K562 (cell line): ENCODE results near the gene ZNF780B. TPM values are rescaled to one million over a fixed set of nuclear protein-coding genes. Genes with fewer than 3 reads are reported as not detected.
A peak's percentile ranks its signal among the peaks of the same experiment; 100 is the strongest.

Experiments used
- CBX8 ChIP-seq: fragments of 200-600 bp; sonication (generic); IDR thresholded peaks from 2 replicates; pipeline ENCODE4 v1.6.1; 2012; ENCODE audit warnings: borderline replicate concordance, mixed run types, low read depth, mild to moderate bottlenecking, moderate library complexity, mixed read lengths, low read length, control low read depth, inconsistent platforms; ENCODE audit not compliant: poor library complexity, severe bottlenecking; ENCODE audit errors: extremely low read depth
- CREM ChIP-seq: IDR thresholded peaks from 2 replicates; pipeline ENCODE4 v1.6.1; 2014; ENCODE audit warnings: antibody characterized with exemption, low read depth
- FOSL1 ChIP-seq: fragments of 200-800 bp; sonication (Bioruptor generic); conservative IDR thresholded peaks from 2 replicates; pipeline ENCODE4 v1.6.1; 2016; ENCODE audit warnings: missing genetic modification characterization, missing compliant biosample characterization
- GTF2E2 ChIP-seq: fragments of 200-800 bp; sonication (Bioruptor generic); IDR thresholded peaks from 2 replicates; pipeline ENCODE4 v1.6.1; 2016; ENCODE audit warnings: missing genetic modification characterization, missing compliant biosample characterization
- MAFK ChIP-seq: IDR thresholded peaks from 2 replicates; pipeline ENCODE4 v1.6.1; 2011; ENCODE audit warnings: low read length, improper control_type of control experiment
- MEF2A ChIP-seq: IDR thresholded peaks from 2 replicates; pipeline ENCODE4 v1.6.1; 2011; ENCODE audit warnings: low read depth, mild to moderate bottlenecking, low read length, moderate library complexity; ENCODE audit not compliant: control insufficient read depth
- MTA2 ChIP-seq: fragments of 450-650 bp; IDR thresholded peaks from 2 replicates; pipeline ENCODE4 v1.6.1; 2016; ENCODE audit warnings: low read depth
- NBN ChIP-seq: fragments of 450-650 bp; IDR thresholded peaks from 2 replicates; pipeline ENCODE4 v1.6.1; 2016; ENCODE audit warnings: low read depth, mild to moderate bottlenecking
- SRSF1 ChIP-seq: fragments of 200-400 bp; formaldehyde crosslinking; IDR thresholded peaks from 2 replicates; pipeline ENCODE4 v1.6.1; 2017; ENCODE audit warnings: mild to moderate bottlenecking, low read depth, low read length, moderate library complexity
- STAG1 ChIP-seq: sonication (generic); formaldehyde crosslinking; IDR thresholded peaks from 2 replicates; pipeline ENCODE4 v1.5.0; 2020; ENCODE audit warnings: missing genetic modification reagents, borderline replicate concordance
- TCFL5 ChIP-seq: fragments of 250-450 bp; sonication (Bioruptor Pico); conservative IDR thresholded peaks from 2 replicates; pipeline ENCODE4 v1.6.1; 2021; ENCODE audit warnings: mild to moderate bottlenecking, moderate library complexity, matching md5 sums
- TSC22D4 ChIP-seq: fragments of 450-650 bp; IDR thresholded peaks from 2 replicates; pipeline ENCODE4 v1.6.1; 2016; ENCODE audit warnings: missing genetic modification characterization, missing biosample characterization, control low read depth
- ZFP36 ChIP-seq: fragments of 150-350 bp; IDR thresholded peaks from 2 replicates; pipeline ENCODE4 v1.6.1; 2018; ENCODE audit warnings: low read length, low read depth; ENCODE audit not compliant: partially characterized antibody
- ZNF134 ChIP-seq: fragments of 250-450 bp; sonication (Bioruptor Pico); conservative IDR thresholded peaks from 2 replicates; pipeline ENCODE4 v1.4.0; 2020
- ZNF707 ChIP-seq: fragments of 250-450 bp; sonication (Bioruptor Pico); conservative IDR thresholded peaks from 2 replicates; pipeline ENCODE4 v1.8.0; 2022; ENCODE audit warnings: inconsistent platforms, mild to moderate bottlenecking, moderate library complexity
- polyA plus RNA-seq, 8 experiments: library from polyadenylated mRNA; depleted of rRNA in 4 of 8; stranded (reverse) in 5 of 8; unstranded in 3 of 8; fragments of >200 nt; fragmentation: Nextera tagmentation in 2 of 8; fragmentation: Illumina TruSeq in 1 of 8; extraction: Ambion mirVana in 2 of 8; extraction: Trizol in 1 of 8; gene quantifications; 2 replicates each; pipeline versions ENCODE4 v1.2.1 to v1.2.3, GENCODE V29; 2011 to 2014; ENCODE audit warnings: inconsistent platforms in 1 of 8, missing spikeins in 1 of 8
- total RNA-seq, 7 experiments: library from RNA; depleted of rRNA in 6 of 7; stranded (reverse); fragments of >200 nt in 6 of 7; fragmentation: Illumina TruSeq in 2 of 7; extraction: Trizol in 2 of 7; gene quantifications; 2 replicates each; pipeline versions ENCODE4 v1.2.1 to v1.2.3, GENCODE V29; 2011 to 2021; ENCODE audit warnings: low replicate concordance in 1 of 7
- TF ChIP-seq, protein P1 (sequence below): sonication (generic); formaldehyde crosslinking; IDR thresholded peaks from 2 replicates; pipeline ENCODE4 v1.8.0; 2022; ENCODE audit warnings: mild to moderate bottlenecking, missing genetic modification reagents, borderline replicate concordance
- TF ChIP-seq, protein P2 (sequence below), 2 experiments: fragments of 150-350 bp in 1 of 2; IDR thresholded peaks; 2 replicates each; pipeline ENCODE4 v1.6.1; 2012 to 2016; ENCODE audit warnings: low read depth in 2 of 2, low read length in 2 of 2, mild to moderate bottlenecking in 1 of 2, moderate library complexity in 1 of 2
- TF ChIP-seq, protein P3 (sequence below): sonication (generic); formaldehyde crosslinking; IDR thresholded peaks from 2 replicates; pipeline ENCODE4 v1.8.0; 2022; ENCODE audit warnings: missing genetic modification reagents, mild to moderate bottlenecking, borderline replicate concordance
- TF ChIP-seq, protein P4 (sequence below), 3 experiments: fragments of 200-800 bp in 1 of 3; sonication (Bioruptor generic) in 1 of 3; sonication (generic) in 1 of 3; formaldehyde crosslinking in 1 of 3; IDR thresholded peaks; 2 replicates each; pipeline versions ENCODE4 v1.6.1 to v1.8.0; 2016 to 2022; ENCODE audit warnings: mild to moderate bottlenecking in 2 of 3, missing compliant biosample characterization in 2 of 3, missing genetic modification characterization in 2 of 3, missing genetic modification reagents in 1 of 3

Gene ZNF780B
- total and polyA plus RNA-seq, 9 of the 15 experiments (the other 6 are each of a cell fraction or from before 2014, with no cell fraction given): 3.9 to 18.4 (median 8.8) TPM

DNA sequence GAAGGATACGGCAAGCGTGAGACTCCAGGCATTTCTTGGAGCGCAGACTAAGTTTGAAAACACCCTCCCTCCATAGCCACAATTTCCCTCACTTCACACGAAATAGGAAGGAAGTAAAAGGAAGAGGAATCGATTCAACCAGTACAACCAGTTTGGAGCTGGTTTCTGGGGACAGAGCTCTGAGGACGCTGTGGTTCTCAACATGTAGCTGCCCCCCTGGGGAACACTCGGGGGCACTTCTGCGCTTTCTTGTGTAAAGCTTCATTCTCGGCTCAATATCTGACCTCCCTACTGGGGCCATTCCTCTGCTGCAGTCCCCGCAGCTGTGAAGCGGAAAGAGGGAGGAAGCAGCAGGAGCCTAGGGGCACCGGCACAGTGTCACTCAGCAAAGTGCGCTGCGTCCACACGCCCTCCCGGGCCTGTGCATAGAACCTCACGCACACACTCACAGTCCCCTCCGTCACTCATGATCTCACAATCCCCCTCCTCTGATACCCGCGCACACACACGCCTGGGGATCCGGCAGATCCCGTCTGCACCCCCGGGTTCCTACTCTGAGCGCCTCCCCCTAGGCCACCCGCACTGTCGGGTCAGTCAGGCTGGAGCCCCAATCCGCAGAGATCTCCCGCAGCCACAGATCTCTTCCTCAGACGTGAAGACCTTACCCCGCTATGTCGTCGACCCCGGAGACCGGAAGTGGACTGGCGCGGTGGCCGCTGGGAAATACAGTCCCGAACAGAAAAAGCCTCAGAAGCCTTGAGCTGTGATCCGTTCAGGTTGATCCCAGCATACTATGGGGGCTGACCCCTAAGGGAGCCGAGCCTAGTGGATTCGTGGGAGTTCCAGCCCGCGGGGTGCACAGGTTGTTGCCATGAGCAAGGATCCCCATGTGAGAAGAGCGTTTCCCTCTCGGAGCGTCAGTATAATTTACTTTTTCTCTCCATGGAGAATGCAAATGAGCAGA lies 34.5 kb upstream of the ZNF780B start, which contains the start of gene ZNF780A (continued):
- TF ChIP-seq STAG1 (CRISPR knock-in tag): no peak
- TF ChIP-seq MAFK: no peak
- TF ChIP-seq, protein P1, sequence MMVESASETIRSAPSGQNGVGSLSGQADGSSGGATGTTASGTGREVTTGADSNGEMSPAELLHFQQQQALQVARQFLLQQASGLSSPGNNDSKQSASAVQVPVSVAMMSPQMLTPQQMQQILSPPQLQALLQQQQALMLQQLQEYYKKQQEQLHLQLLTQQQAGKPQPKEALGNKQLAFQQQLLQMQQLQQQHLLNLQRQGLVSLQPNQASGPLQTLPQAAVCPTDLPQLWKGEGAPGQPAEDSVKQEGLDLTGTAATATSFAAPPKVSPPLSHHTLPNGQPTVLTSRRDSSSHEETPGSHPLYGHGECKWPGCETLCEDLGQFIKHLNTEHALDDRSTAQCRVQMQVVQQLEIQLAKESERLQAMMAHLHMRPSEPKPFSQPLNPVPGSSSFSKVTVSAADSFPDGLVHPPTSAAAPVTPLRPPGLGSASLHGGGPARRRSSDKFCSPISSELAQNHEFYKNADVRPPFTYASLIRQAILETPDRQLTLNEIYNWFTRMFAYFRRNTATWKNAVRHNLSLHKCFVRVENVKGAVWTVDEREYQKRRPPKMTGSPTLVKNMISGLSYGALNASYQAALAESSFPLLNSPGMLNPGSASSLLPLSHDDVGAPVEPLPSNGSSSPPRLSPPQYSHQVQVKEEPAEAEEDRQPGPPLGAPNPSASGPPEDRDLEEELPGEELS: no peak; the same call in 1 of the 2 replicates
- TF ChIP-seq MTA2: no peak
- TF ChIP-seq CREM: peak; percentile 79
- TF ChIP-seq, protein P2, sequence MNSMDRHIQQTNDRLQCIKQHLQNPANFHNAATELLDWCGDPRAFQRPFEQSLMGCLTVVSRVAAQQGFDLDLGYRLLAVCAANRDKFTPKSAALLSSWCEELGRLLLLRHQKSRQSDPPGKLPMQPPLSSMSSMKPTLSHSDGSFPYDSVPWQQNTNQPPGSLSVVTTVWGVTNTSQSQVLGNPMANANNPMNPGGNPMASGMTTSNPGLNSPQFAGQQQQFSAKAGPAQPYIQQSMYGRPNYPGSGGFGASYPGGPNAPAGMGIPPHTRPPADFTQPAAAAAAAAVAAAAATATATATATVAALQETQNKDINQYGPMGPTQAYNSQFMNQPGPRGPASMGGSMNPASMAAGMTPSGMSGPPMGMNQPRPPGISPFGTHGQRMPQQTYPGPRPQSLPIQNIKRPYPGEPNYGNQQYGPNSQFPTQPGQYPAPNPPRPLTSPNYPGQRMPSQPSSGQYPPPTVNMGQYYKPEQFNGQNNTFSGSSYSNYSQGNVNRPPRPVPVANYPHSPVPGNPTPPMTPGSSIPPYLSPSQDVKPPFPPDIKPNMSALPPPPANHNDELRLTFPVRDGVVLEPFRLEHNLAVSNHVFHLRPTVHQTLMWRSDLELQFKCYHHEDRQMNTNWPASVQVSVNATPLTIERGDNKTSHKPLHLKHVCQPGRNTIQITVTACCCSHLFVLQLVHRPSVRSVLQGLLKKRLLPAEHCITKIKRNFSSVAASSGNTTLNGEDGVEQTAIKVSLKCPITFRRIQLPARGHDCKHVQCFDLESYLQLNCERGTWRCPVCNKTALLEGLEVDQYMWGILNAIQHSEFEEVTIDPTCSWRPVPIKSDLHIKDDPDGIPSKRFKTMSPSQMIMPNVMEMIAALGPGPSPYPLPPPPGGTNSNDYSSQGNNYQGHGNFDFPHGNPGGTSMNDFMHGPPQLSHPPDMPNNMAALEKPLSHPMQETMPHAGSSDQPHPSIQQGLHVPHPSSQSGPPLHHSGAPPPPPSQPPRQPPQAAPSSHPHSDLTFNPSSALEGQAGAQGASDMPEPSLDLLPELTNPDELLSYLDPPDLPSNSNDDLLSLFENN (IDR thresholded peaks at IDR 0.05; ENCODE audit: low read depth in 2 of 2, low read length in 2 of 2): peak in 1 of 2 experiments; percentile 30; a peak in 1 of 4 replicates
- no peak for TF ChIP-seq FOSL1 (tag)
- TF ChIP-seq, protein P3, sequence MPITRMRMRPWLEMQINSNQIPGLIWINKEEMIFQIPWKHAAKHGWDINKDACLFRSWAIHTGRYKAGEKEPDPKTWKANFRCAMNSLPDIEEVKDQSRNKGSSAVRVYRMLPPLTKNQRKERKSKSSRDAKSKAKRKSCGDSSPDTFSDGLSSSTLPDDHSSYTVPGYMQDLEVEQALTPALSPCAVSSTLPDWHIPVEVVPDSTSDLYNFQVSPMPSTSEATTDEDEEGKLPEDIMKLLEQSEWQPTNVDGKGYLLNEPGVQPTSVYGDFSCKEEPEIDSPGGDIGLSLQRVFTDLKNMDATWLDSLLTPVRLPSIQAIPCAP (CRISPR knock-in tag): no peak
- TF ChIP-seq ZFP36: no peak
- no peak for TF ChIP-seq TCFL5 (CRISPR knock-in tag)
- TF ChIP-seq, protein P4, sequence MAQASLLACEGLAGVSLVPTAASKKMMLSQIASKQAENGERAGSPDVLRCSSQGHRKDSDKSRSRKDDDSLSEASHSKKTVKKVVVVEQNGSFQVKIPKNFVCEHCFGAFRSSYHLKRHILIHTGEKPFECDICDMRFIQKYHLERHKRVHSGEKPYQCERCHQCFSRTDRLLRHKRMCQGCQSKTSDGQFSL (CRISPR knock-in tag; IDR thresholded peaks at IDR 0.05): no peak
- TF ChIP-seq, protein P4 (tag; IDR thresholded peaks at IDR 0.05): no peak
- TF ChIP-seq MEF2A: no peak
- TF ChIP-seq TSC22D4 (tag): no peak
- TF ChIP-seq ZNF707 (CRISPR knock-in tag): no peak
- TF ChIP-seq ZNF134 (CRISPR knock-in tag): no peak
- no peak for TF ChIP-seq CBX8
- TF ChIP-seq NBN: peak; percentile 80; the same call in 1 of the 2 replicates
- TF ChIP-seq SRSF1: no peak
- TF ChIP-seq GTF2E2 (tag): peak; percentile 94
